Keratinocyte (primary cell): ENCODE data around the gene TNS1. TPM values are rescaled to one million over a fixed set of nuclear protein-coding genes. Genes with fewer than 3 reads are reported as not detected.

Experiments
- DNase-seq: peaks from one replicate; pipeline ENCODE4 v3.0.0-alpha.2; 2011; ENCODE audit warnings: low read depth, missing footprints, low spot score
- FAIRE-seq: peaks from 2 replicates; lab custom pipeline; 2011; peaks lifted over from hg19 to GRCh38; lab: Jason Lieb, UNC
- H2AFZ ChIP-seq: 2 replicates; pipeline ENCODE4 v1.6.0; 2012; ENCODE audit warnings: low read length, control low read depth, inconsistent platforms; ENCODE audit not compliant: control insufficient read depth
- H3K27ac ChIP-seq: 2 replicates; pipeline ENCODE4 v1.5.1; 2011; ENCODE audit warnings: low read length; ENCODE audit not compliant: control insufficient read depth, insufficient read depth
- H3K27me3 ChIP-seq: 3 replicates; pipeline ENCODE4 v1.6.0; 2011; ENCODE audit warnings: low read length; ENCODE audit not compliant: control insufficient read depth, insufficient read depth; ENCODE audit errors: extremely low read depth
- H3K36me3 ChIP-seq, 2 experiments: 2 replicates in 1 of 2; 3 replicates in 1 of 2; pipeline ENCODE4 v1.5.1; 2011; ENCODE audit warnings: low read length in 2 of 2, mild to moderate bottlenecking in 1 of 2; ENCODE audit not compliant: control insufficient read depth in 2 of 2, insufficient read depth in 2 of 2; ENCODE audit errors: extremely low read depth in 1 of 2
- H3K4me1 ChIP-seq: 3 replicates; pipeline ENCODE4 v1.5.1; 2011; ENCODE audit warnings: low read length; ENCODE audit not compliant: control insufficient read depth, insufficient read depth; ENCODE audit errors: extremely low read depth
- H3K4me2 ChIP-seq: 3 replicates; pipeline ENCODE4 v1.6.0; 2011; ENCODE audit warnings: low read depth, low read length; ENCODE audit not compliant: control insufficient read depth, insufficient read depth; ENCODE audit errors: extremely low read depth
- H3K4me3 ChIP-seq, 3 experiments: fragments of 200-600 bp in 1 of 3; sonication (generic) in 1 of 3; 2 replicates in 2 of 3; 3 replicates in 1 of 3; pipeline ENCODE4 v1.5.1; 2011 to 2016; ENCODE audit warnings: low read length in 3 of 3, mild to moderate bottlenecking in 3 of 3, control low read depth in 2 of 3, inconsistent platforms in 1 of 3, low read depth in 1 of 3, mixed read lengths in 1 of 3, mixed run types in 1 of 3, moderate library complexity in 1 of 3; ENCODE audit not compliant: control insufficient read depth in 2 of 3, insufficient read depth in 2 of 3; ENCODE audit errors: extremely low read depth in 1 of 3
- H3K79me2 ChIP-seq: 2 replicates; pipeline ENCODE4 v1.6.0; 2012; ENCODE audit warnings: low read length; ENCODE audit not compliant: control insufficient read depth, insufficient read depth
- H3K9ac ChIP-seq: 3 replicates; pipeline ENCODE4 v1.6.0; 2011; ENCODE audit warnings: low read length; ENCODE audit not compliant: control insufficient read depth, insufficient read depth; ENCODE audit errors: extremely low read depth
- H3K9me1 ChIP-seq: 3 replicates; pipeline ENCODE4 v1.6.0; 2011; ENCODE audit warnings: low read length; ENCODE audit not compliant: control insufficient read depth, insufficient read depth; ENCODE audit errors: extremely low read depth
- H3K9me3 ChIP-seq: 2 replicates; pipeline ENCODE4 v1.5.1; 2012; ENCODE audit warnings: low read depth, low read length; ENCODE audit not compliant: control insufficient read depth
- H4K20me1 ChIP-seq: 3 replicates; pipeline ENCODE4 v1.6.0; 2011; ENCODE audit warnings: low read length; ENCODE audit not compliant: control insufficient read depth, insufficient read depth; ENCODE audit errors: extremely low read depth
- EZH2 ChIP-seq: IDR thresholded peaks from one replicate; pipeline ENCODE4 v1.6.1; 2012; ENCODE audit warnings: inconsistent platforms, mild to moderate bottlenecking, low read length, moderate library complexity
- dilution Hi-C: fragments of 300-500 bp; cut with MboI; formaldehyde crosslinking; loops from one replicate; pipeline ENCODE4 v1.7.0; 2020; ENCODE audit warnings: low sequenced_read_pairs; ENCODE audit not compliant: extremely low pct_ligation_motif_present
- polyA plus RNA-seq, 5 experiments: library from polyadenylated mRNA; depleted of rRNA in 3 of 5; stranded (reverse) in 3 of 5; stranded (forward) in 1 of 5; unstranded in 1 of 5; fragments of >200 nt; gene quantifications; 1 replicate in 1 of 5; 2 replicates in 3 of 5; 3 replicates in 1 of 5; pipeline versions ENCODE4 v1.2.1 to v1.2.3, GENCODE V29; 2011 to 2012; ENCODE audit warnings: missing spikeins in 2 of 5, low read depth in 1 of 5, low replicate concordance in 1 of 5
- TF ChIP-seq, protein P1 (sequence below), 3 experiments: IDR thresholded peaks in 1 of 3; conservative IDR thresholded peaks in 1 of 3; optimal IDR thresholded peaks in 1 of 3; 2 replicates in 2 of 3; 3 replicates in 1 of 3; pipeline versions ENCODE3 to v1.5.1; 2011; ENCODE audit warnings: low read length in 3 of 3, mild to moderate bottlenecking in 3 of 3, moderate library complexity in 2 of 3, control low read depth in 1 of 3, inconsistent platforms in 1 of 3; ENCODE audit not compliant: insufficient read depth in 2 of 3; ENCODE audit errors: extremely low read depth in 1 of 3

Gene TNS1
- polyA plus RNA-seq, 1 donor (not counting 4 experiments of a cell fraction or from before 2014, with no cell fraction given) = 2.5 TPM

DNA sequence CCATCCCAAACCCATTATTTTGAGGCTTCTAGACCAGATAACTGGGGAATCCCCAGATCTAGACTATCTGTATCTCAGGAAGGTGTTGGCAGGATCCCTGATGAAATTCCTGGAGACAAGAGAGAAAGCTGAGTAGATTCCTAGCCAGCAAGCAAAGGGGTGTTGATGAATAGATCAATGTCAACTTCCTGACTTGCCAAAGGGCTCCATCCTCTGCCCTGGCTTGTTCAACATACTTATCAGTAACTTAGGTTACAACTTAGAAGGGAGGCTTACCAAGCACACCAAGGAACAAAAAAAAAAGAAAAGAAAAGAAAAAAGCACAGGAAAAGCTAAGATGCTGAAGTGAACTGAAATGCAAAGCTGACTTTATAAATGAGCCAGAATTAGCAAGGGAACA, 53.3 kb downstream of the TNS1 start:
- FAIRE-seq (peak; percentile 94), DNase-seq (no peak)
- H3K36me3 ChIP-seq = no peaks in the 10 kb centered on the region

DNA sequence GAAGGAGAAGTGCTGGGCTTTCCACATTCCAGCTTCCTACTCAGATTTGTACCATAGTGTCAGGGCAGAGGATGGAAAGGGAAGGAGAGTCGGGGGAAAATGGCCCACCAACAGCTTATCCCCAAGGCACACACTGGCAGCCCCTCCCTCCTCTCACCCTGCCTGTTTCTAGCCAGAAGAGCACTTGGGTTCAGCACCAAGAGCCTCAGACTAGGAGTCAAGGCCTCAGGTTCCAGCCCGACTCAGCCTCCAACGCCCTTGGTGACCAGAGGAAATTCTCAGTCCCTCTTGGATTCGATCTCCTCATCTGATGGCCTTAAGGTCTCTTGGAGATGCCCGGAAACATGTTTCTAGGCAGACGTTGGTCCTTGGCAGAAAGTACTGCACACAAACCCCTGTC, 53.9 kb downstream of the TNS1 start:
- no peaks in the 10 kb centered on the region for H3K9me1 ChIP-seq
- no peak for DNase-seq
- H4K20me1 ChIP-seq = no peaks in the 10 kb centered on the region
- H3K36me3 ChIP-seq = no peaks in the 10 kb centered on the region
- peaks cover 30% of the 10 kb centered on the region for H3K27me3 ChIP-seq
- H3K4me1 ChIP-seq = peaks cover 23% of the 10 kb centered on the region
- no peak overlapping the region for H3K27ac ChIP-seq
- H3K9me3 ChIP-seq = no peaks in the 10 kb centered on the region
- no peak for TF ChIP-seq EZH2
- TF ChIP-seq, protein P1, sequence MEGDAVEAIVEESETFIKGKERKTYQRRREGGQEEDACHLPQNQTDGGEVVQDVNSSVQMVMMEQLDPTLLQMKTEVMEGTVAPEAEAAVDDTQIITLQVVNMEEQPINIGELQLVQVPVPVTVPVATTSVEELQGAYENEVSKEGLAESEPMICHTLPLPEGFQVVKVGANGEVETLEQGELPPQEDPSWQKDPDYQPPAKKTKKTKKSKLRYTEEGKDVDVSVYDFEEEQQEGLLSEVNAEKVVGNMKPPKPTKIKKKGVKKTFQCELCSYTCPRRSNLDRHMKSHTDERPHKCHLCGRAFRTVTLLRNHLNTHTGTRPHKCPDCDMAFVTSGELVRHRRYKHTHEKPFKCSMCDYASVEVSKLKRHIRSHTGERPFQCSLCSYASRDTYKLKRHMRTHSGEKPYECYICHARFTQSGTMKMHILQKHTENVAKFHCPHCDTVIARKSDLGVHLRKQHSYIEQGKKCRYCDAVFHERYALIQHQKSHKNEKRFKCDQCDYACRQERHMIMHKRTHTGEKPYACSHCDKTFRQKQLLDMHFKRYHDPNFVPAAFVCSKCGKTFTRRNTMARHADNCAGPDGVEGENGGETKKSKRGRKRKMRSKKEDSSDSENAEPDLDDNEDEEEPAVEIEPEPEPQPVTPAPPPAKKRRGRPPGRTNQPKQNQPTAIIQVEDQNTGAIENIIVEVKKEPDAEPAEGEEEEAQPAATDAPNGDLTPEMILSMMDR (optimal IDR thresholded peaks at IDR 0.05 in 1 of 3, IDR thresholded peaks at IDR 0.05 in 1 of 3, conservative IDR thresholded peaks at IDR 0.05 in 1 of 3; ENCODE audit: extremely low read depth in 1 of 3, insufficient read depth in 2 of 3, low read length in 3 of 3) = no peak
- dilution Hi-C loops = no loop called here
- no peak overlapping the region for H3K4me3 ChIP-seq
- H3K4me2 ChIP-seq = no peak overlapping the region
- H2AFZ ChIP-seq = no peak overlapping the region
- no peak for FAIRE-seq
- H3K9ac ChIP-seq = no peak overlapping the region
- no peaks in the 10 kb centered on the region for H3K79me2 ChIP-seq

More for the DNA sequence above, 53.3 kb downstream of the TNS1 start:
- Histone ChIP-seq H3K27ac (no peak overlapping the region), H4K20me1 (no peaks in the 10 kb centered on the region), H3K4me1 (peaks cover 23% of the 10 kb centered on the region), H3K9ac (no peak overlapping the region), H3K27me3 (peaks cover 26% of the 10 kb centered on the region), H3K9me1 (no peaks in the 10 kb centered on the region), H3K9me3 (no peaks in the 10 kb centered on the region), H3K4me2 (peak overlapping the region; percentile 23), H2AFZ (no peak overlapping the region), H3K79me2 (no peaks in the 10 kb centered on the region), H3K4me3 (no peak overlapping the region)
- dilution Hi-C loops = no loop called here
- TF ChIP-seq, protein P1 (optimal IDR thresholded peaks at IDR 0.05 in 1 of 3, IDR thresholded peaks at IDR 0.05 in 1 of 3, conservative IDR thresholded peaks at IDR 0.05 in 1 of 3; ENCODE audit: extremely low read depth in 1 of 3, insufficient read depth in 2 of 3, low read length in 3 of 3) = no peak
- TF ChIP-seq EZH2 = no peak
